Right lobe of liver (tissue), 4 donors: ENCODE measurements around the gene NPW.

Experiments
- POLR2A ChIP-seq: fragments of 450-650 bp; IDR thresholded peaks from one replicate; pipeline ENCODE4 v1.6.1; 2017; ENCODE audit warnings: antibody characterized with exemption, mild to moderate bottlenecking
- TF ChIP-seq, protein P1 (sequence below), 4 donors: fragments of 200-600 bp in 3 of 4; fragments of 450-650 bp in 1 of 4; IDR thresholded peaks; one replicate each; pipeline versions ENCODE4 v1.5.1 to v1.8.0; 2016 to 2022; ENCODE audit warnings: antibody characterized with exemption in 4 of 4, mild to moderate bottlenecking in 2 of 4
- donor health status: DM: no; HTN: no; CAD: no.
- donor health status: DM: no; HTN: no; CAD: no.
- donor health status: DM: no; HTN: yes; CAD: no.

DNA sequence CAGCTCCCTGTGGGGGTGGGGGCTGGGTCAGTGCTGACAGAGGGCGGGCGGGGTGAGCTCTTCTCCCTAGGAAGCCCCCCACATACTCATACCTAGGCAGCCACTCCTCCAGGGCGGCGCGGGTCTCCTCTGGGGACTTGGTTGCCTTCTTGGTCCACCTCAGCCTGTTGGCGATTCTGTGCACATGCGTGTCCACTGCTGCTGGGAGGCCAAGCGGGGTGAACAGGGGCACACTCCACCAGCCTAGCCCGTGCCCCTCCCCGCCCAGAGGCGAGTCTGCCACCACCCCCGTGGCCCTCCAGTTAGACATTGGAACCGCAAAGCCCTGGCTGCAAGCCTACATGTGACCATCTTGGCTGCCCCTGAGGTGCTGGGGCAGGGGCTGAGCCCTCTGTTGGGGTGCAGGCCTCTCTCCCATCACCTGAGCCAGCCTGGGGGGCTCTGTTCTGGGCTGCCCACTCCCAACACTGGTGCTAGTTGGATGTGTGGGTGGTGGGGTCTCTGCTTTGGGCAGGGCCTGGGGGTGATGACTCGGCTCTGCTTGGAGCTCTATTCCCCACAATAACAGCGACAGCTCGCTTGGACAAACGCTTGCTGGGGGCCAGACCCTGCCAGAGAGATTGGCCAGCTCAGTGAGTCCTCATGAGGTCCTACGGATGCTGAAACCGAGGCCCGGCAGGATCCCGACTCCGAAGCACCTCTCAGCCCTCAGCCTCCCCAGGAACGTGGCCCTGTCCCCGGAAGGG is 20.6 kb downstream of the NPW start:
- TF ChIP-seq, protein P1, sequence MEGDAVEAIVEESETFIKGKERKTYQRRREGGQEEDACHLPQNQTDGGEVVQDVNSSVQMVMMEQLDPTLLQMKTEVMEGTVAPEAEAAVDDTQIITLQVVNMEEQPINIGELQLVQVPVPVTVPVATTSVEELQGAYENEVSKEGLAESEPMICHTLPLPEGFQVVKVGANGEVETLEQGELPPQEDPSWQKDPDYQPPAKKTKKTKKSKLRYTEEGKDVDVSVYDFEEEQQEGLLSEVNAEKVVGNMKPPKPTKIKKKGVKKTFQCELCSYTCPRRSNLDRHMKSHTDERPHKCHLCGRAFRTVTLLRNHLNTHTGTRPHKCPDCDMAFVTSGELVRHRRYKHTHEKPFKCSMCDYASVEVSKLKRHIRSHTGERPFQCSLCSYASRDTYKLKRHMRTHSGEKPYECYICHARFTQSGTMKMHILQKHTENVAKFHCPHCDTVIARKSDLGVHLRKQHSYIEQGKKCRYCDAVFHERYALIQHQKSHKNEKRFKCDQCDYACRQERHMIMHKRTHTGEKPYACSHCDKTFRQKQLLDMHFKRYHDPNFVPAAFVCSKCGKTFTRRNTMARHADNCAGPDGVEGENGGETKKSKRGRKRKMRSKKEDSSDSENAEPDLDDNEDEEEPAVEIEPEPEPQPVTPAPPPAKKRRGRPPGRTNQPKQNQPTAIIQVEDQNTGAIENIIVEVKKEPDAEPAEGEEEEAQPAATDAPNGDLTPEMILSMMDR (IDR thresholded peaks at IDR 0.05), result no peak
- TF ChIP-seq POLR2A, result no peak
